Measurements from ENCODE around the gene RARRES1.

The RARRES1 gene

DNA sequence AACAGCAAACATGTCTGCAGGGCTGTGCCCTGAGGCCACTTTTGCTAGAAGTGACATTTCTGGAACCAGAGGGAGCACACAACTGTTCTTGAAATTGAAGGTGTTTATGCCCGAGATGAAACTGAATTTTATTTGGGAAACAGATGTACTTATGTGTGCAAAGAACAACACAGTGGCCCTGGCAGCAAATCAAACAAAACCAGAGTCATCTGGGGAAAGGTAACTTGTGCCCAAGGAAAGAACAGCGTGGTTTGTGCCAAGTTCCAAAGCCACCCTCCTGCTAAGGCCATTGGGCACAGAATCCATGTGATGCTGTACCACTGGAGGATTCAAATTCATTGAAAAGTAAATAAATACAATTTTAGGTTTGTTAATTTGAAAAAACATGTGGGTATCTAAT, 31.2 kb upstream of the RARRES1 start:
- DNase-seq = no peak

DNA sequence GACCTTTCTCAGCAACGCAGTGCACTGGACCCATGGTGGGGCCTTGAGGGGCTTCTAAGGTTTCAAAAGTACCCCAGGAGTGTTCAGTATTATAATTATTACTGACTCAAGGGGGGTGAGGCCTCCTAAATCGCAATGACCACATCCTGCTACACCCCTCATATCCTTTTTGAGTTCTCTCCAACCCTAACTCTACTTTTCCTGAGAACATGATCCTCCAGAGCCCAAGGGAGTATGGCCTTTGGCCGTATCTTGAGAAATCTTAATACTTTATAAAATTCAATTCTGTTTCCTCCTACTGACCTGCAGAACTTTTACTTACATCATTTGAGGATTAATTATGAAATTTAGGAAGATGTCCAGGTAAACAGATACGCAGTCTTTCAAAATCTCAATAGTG, 30.4 kb upstream of the RARRES1 start:
- no peak for DNase-seq

DNA sequence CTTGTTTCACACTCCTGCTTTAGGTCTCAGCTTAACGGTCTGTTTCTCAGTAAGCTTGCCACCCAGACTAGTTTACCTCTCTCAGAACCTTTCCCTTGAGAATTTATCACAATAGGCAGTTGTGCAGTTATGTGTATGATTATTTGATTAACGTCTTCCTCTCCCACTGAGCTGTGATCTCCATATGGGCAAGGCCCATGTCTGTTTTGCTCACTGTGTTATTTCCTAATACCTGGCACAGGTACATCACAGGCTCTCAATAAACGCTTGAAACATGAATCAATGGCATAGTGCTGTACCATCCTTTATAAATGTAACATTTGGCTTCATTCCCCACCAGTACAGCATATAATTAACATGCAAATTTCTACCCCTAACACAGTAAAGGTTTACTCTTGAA, 29.1 kb upstream of the RARRES1 start:
- no peak for DNase-seq

GRCh38 chr3:158755421-158755820, 23.2 kb upstream of the RARRES1 start:
- DNase-seq = no peak

GRCh38 chr3:158753854-158754253, 21.6 kb upstream of the RARRES1 start:
- DNase-seq = no peak

GRCh38 chr3:158751316-158751715, 19.1 kb upstream of the RARRES1 start:
- DNase-seq = no peak

GRCh38 chr3:158750016-158750415, 17.8 kb upstream of the RARRES1 start:
- no peak for DNase-seq

- DNase-seq = no peak
Observed at GRCh38 chr3:158749526-158749925, 17.3 kb upstream of the RARRES1 start.

- no peak for DNase-seq
Observed at GRCh38 chr3:158748237-158748828, 16.1 kb upstream of the RARRES1 start.

DNA sequence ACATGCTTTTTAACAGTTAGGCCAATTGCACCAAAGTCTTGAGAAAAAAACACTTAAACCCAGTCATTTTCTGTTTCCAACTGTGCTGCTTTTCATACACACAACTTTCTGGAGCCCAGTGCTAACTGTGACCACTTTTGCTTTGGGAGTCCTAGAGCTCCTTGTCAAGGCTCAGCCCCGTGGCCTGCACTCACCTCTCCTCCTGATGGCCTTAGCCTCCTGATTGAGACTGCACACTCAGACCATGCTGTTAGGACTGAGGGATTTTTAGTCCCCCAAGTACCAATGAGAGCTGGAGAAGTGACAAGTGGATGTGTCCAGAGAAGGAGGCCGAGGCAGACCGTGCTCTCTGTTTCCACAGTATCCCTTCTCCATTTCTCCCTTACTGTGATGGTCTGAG, 15.2 kb upstream of the RARRES1 start:
- DNase-seq = no peak

DNA sequence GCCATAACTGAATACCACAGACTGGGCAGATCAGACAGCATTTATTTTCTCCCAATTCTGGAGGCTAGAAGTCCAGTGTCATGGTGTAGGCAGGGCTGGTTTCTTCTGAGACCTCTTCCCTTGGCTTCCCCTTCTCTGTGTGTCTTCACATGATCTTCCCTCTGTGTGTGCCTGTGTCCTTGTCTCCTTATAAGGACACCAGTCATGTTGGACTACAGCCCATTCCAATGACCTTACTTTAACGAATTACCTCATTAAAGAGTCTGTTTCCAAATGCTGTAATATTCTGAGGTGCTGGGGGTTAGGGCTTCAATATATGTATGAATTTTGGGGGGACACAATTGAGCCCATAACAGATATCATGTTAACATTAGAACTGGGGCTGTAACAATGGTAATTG, 13.3 kb upstream of the RARRES1 start:
- no peak for DNase-seq

DNA sequence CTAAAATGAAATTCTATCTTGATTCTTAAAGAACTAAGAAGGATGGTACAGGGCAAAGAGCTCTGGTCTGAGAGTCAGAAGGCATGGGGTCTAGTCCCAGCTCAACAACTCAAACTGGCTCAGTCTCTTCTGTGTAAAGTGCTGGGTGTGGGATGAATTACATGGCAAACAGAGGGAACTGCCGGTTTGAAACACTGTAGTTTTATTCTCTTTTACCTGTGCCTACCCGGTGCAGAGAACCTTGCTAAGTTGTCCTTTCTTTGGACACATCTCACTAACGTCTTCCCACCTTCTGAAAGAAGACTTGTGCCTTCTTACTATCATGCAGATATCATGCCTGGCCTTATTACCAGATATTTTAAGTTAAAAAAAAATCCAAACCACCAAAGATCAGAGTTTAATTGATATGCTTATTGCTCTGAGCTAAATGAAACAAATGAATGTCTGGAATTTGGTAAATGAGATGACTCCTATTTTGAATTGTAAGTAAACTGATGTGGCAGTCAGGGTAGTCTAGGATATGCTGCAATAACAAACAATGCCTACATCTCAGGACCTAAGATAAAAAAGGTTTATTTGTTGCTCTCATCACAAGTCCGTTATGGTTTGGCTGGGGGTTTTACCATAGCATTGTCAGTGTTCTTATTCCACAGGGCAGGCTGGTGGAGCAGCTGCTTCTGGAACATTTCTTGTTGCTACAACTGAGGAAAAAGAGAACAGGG, 12.5 kb upstream of the RARRES1 start:
- no peak for DNase-seq

- no peak for DNase-seq
Observed at GRCh38 chr3:158743664-158744566, 11.7 kb upstream of the RARRES1 start.

DNA sequence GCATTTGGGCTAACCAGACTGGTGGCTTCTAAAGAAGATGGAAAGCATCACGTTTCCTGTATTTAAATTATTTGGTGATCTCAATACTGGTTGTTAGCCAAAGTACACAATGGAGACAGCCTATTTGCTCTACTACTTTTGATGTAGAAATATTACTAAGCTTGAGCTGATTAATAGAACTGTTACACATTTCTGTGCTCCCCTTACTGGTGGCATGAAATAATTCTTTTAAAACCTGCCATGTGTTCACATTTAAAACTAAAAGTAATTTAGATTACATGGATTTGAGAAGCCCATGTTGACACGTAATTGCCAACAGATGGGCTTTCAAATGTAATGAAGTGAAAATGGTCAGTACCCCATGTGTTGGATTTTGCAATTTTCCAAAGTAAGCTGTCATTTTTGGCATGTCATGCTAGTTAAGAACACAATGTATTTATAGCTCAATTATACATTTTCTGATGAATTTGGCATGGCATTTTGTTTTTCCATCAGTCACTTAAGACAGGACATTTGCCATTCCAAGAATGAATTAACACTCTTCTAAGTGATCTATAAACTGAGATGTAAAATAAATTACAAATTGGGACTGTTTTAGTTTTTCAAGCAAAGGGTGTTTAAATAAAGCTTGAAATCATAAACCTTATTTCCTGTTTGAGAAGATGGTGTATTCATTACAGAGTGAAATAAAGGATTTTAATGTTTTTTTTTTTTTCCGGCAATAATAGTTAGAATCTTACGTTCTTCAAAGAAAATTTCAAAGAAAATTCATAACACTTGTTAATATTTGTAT, 10.8 kb upstream of the RARRES1 start:
- no peak for DNase-seq

DNA sequence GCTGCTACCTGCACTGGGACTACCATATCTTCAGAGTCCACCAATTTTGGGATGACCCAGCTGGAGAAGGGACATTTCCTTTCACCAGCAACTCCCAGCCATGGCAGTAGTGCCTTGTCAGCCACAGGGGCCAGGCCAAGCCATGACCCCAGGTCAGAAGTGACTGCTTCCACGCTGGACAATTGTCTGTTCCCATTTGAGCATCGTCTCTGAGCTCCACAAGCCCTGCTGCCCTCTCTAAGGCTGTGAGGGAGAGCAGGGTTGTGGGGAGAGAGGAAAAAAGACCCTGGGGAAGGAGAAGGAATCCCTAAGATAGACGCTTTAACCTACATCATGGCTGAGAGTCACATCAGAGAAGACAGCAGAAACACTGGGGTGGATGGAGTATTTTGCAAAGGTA, 7.4 kb upstream of the RARRES1 start:
- DNase-seq = no peak

GRCh38 chr3:158739078-158739477, 6.8 kb upstream of the RARRES1 start:
- no peak for DNase-seq

GRCh38 chr3:158738653-158739052, 6.4 kb upstream of the RARRES1 start:
- DNase-seq = no peak

- DNase-seq = no peak
Observed at GRCh38 chr3:158737976-158738615, 5.8 kb upstream of the RARRES1 start.

GRCh38 chr3:158737410-158737809, 5.2 kb upstream of the RARRES1 start:
- DNase-seq = no peak

- no peak for DNase-seq
Observed at GRCh38 chr3:158735296-158736033, 3.2 kb upstream of the RARRES1 start.

- DNase-seq = no peak
Observed at GRCh38 chr3:158733656-158734055, 1.4 kb upstream of the RARRES1 start.

- DNase-seq = no peak
Observed at GRCh38 chr3:158732856-158733200, 571 bp upstream of the RARRES1 start.

Measured in activated T-cell treated with anti-CD3 and anti-CD28 coated beads for 4 hours (primary cell).